ENCODE data around the gene TPM1.
A peak's percentile ranks its signal among the peaks of the same experiment; 100 is the strongest.

The TPM1 gene

DNA sequence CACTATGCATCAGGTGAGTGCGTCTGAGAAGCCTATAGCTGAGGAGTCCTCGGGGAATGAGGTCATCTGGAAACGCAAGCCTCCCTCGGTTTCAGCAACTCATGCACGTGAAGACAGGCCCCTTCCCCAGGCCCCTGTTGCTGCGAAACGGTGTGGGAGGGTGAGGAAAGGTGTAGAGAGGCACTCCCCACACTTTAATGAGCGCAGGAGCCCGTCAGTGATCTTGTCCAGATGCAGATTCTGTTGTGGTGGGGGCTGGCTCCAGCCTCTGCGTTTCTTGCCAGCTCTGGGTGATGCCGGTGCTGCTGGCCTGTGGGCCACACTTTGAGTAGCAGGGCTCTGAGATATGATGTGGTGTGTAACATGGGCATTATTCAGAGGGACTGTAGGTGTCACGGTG is 40.5 kb downstream of the TPM1 start:
- DNase-seq (ENCODE audit: low read depth in 2 of 2): no peak
- TF ChIP-seq, protein P1, sequence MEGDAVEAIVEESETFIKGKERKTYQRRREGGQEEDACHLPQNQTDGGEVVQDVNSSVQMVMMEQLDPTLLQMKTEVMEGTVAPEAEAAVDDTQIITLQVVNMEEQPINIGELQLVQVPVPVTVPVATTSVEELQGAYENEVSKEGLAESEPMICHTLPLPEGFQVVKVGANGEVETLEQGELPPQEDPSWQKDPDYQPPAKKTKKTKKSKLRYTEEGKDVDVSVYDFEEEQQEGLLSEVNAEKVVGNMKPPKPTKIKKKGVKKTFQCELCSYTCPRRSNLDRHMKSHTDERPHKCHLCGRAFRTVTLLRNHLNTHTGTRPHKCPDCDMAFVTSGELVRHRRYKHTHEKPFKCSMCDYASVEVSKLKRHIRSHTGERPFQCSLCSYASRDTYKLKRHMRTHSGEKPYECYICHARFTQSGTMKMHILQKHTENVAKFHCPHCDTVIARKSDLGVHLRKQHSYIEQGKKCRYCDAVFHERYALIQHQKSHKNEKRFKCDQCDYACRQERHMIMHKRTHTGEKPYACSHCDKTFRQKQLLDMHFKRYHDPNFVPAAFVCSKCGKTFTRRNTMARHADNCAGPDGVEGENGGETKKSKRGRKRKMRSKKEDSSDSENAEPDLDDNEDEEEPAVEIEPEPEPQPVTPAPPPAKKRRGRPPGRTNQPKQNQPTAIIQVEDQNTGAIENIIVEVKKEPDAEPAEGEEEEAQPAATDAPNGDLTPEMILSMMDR (IDR thresholded peaks at IDR 0.05; ENCODE audit: low read depth, low read length): no peak
- H3K4me3 ChIP-seq (replicated peaks in 1 of 2; ENCODE audit: low read depth in 2 of 2, low read length in 2 of 2): no peak overlapping the region

DNA sequence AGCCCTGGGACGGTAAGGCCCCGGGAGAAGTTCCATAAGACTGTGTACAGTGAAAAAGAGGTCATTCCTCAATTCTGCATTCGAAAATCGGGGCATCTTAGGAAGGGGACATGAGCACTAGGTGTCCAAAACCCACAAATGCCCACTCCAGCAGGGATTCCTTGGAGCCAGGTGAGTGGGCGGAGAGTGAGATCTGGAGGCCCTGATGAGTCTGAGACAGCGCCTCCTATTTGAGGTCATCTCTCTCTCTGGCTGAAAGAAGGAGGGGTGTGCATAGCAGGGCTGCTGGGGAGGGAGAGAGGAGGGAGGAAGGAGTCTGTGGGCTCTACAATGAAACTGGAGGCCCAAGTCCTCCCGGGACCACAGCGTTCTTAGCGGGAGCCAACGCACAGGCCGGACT is 41.0 kb downstream of the TPM1 start:
- TF ChIP-seq, protein P1 (IDR thresholded peaks at IDR 0.05; ENCODE audit: low read depth, low read length): no peak
- no peak overlapping the region for H3K4me3 ChIP-seq (replicated peaks in 1 of 2; ENCODE audit: low read depth in 2 of 2, low read length in 2 of 2)
- DNase-seq (ENCODE audit: low read depth in 2 of 2): no peak

DNA sequence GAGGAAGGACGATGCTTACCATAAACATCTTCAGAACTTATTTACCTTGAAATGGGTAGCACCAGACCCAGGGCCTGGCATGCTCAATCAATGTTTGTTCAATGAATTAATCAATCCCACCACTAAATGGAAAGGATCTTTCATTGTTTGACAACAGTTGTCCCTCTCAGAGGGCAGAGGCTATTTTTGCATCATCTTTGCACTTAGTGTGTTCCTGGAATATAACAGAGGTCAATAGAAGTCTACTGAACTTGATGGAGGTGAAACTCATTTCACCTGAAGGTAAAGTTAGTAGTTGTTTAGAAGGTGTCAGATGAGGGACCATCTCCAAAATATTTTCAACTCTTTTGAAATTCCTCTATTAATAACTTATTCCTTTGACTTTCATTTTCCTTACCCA is 42.3 kb downstream of the TPM1 start:
- DNase-seq (ENCODE audit: low read depth in 2 of 2): no peak
- TF ChIP-seq, protein P1 (IDR thresholded peaks at IDR 0.05; ENCODE audit: low read depth, low read length): no peak
- no peak overlapping the region for H3K4me3 ChIP-seq (replicated peaks in 1 of 2; ENCODE audit: low read depth in 2 of 2, low read length in 2 of 2)

DNA sequence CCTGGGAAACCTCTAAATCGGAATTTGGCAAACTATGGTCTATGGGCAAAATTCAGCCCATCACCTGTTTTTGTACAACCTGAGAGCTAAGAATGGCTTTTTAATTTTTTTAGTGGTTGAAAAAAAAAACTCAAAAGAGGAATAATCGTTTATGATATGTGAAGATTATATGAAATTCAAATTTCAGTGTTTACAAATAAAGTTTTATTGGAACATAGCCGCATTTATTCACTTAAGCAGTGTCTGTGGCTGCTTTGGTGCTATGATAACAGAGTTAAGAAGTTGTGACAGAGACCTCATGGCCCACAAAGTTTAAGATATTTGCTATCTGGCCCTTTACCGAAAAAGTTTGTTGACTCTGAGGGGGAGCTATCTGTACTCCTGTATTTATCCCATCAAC is 42.7 kb downstream of the TPM1 start:
- TF ChIP-seq, protein P1 (IDR thresholded peaks at IDR 0.05; ENCODE audit: low read depth, low read length): no peak
- no peak for DNase-seq (ENCODE audit: low read depth in 2 of 2)
- no peak overlapping the region for H3K4me3 ChIP-seq (replicated peaks in 1 of 2; ENCODE audit: low read depth in 2 of 2, low read length in 2 of 2)

DNA sequence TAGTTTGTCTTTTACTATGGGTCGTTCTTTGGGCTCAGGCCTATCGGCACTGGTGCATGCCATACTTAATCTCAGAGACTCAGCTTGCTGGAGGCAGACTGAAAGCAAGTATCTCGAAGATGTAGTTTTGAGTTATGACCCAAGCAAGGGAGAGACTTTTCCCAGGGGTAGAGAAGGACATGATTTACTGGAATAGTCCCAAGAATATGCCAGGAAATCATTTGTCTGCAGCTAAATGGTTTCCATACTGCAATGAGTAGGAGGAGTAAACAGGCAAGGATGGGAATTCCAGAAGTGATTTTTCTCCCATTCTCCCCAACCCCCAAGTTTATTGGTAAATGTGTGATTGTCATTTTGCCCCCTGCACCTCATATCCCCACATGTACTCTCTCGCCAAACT is 43.7 kb downstream of the TPM1 start:
- no peak overlapping the region for H3K4me3 ChIP-seq (replicated peaks in 1 of 2; ENCODE audit: low read depth in 2 of 2, low read length in 2 of 2)
- DNase-seq (ENCODE audit: low read depth in 2 of 2): peak in 1 of 2 donors; percentile 40
- TF ChIP-seq, protein P1 (IDR thresholded peaks at IDR 0.05; ENCODE audit: low read depth, low read length): no peak

DNA sequence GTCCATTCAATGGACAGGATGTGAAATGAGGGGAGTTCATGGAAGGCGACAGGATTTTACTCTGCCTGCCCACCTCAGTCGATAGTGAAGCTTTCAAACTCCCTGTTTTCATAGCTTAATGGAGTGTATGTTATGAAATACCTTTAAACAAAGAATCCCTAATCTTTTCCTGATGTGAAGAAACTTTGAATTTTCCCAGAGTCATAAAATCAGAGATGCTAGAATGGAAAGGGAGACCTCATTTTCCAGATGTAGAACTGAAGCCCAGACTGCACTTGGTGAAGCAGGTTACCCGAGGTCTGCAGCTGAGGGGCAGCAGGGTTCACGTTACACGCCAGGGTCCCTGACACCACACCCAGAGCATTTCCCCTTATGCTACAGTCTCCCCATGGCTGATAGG is 44.4 kb downstream of the TPM1 start:
- DNase-seq (ENCODE audit: low read depth in 2 of 2): no peak
- TF ChIP-seq, protein P1 (IDR thresholded peaks at IDR 0.05; ENCODE audit: low read depth, low read length): no peak
- no peak overlapping the region for H3K4me3 ChIP-seq (replicated peaks in 1 of 2; ENCODE audit: low read depth in 2 of 2, low read length in 2 of 2)

DNA sequence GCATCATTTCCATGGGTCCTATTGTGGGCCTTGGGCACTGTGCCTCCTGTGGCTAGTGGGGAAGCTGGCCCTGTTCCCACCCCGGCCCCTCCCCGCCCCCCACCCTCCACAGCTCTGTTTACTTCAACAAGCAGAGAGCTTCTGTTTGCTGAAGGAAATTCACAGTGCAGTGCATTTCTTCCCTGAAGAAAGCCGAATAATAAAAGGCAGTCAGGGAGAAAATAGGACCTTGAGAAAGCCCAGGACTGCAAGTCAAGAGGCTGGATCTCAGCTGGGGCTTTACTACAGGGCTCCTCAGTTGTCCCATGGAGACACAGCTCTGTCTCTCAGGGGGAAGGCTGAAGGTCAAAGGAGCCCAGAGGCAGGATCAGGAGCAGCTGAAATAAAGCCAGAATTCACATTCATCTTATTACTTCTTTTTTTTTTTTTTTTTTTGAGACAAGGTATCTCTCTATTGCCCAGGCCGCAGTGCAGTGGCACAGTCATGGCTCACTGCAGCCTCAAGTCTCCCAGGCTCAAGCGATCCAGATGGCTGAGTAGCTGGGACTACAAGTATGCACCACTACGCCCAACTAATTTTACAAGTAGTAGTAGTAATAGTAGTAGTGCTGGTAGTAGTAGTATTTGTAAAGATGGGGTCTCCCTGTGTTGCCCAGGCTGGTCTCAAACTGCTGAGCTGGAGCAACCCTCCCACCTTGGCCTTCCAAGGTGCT is 46.1 kb downstream of the TPM1 start:
- no peak for DNase-seq (ENCODE audit: low read depth in 2 of 2)
- no peak overlapping the region for H3K4me3 ChIP-seq (replicated peaks in 1 of 2; ENCODE audit: low read depth in 2 of 2, low read length in 2 of 2)
- TF ChIP-seq, protein P1 (IDR thresholded peaks at IDR 0.05; ENCODE audit: low read depth, low read length): no peak

Data from cardiac fibroblast (primary cell).